Epidermal melanocyte (primary cell): ENCODE data around the gene MAN1A1.

Experiments
- DNase-seq: peaks from one replicate; pipeline ENCODE4 v3.0.0; 2011; ENCODE audit warnings: low spot score; ENCODE audit not compliant: insufficient read length

Gene MAN1A1

GRCh38 chr6:119148098-119148824 lies 201.3 kb downstream of the MAN1A1 start:
- DNase-seq = peak; percentile 72

GRCh38 chr6:119147101-119148053 lies 202.2 kb downstream of the MAN1A1 start:
- DNase-seq = peak; percentile 48

DNA sequence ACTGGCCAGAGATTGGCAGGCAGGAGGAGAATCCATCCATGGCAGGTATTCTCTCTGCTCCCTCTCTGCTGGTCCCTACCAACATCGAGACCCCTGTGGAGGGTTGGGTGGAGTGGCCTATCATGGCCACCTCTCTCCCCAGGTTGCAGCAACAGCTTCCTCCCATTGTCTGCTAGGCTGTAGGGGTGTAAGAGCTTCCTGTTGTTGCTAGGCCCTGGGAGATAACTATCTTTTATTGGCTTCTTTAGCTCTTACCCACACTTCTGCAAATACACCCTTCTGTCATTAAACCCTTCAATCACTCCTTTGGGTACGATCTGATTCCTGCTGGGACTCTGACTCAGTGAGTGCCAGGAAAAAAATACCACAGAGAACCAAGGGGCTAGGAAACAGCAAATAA lies 204.4 kb downstream of the MAN1A1 start:
- DNase-seq = no peak

DNA sequence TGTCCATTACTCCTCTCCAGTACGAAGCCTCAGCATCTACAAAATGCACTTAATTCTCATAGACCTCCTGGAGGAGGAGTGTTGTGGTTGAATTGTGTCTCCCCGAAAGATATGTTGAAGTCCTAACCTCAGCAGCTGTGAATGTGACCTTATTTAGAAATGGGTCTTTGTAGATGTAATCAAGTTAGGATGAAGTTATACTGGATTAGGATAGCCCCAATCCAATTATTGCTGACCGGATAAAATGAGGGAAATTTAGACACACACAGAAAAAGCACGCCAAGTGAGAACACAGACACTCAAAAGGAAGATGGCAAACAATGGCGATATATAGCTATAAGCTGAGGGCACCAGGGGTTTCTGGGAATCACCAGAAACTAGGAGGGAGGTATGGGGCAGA lies 206.9 kb downstream of the MAN1A1 start:
- DNase-seq = no peak

GRCh38 chr6:119142041-119142440 lies 207.5 kb downstream of the MAN1A1 start:
- no peak for DNase-seq

DNA sequence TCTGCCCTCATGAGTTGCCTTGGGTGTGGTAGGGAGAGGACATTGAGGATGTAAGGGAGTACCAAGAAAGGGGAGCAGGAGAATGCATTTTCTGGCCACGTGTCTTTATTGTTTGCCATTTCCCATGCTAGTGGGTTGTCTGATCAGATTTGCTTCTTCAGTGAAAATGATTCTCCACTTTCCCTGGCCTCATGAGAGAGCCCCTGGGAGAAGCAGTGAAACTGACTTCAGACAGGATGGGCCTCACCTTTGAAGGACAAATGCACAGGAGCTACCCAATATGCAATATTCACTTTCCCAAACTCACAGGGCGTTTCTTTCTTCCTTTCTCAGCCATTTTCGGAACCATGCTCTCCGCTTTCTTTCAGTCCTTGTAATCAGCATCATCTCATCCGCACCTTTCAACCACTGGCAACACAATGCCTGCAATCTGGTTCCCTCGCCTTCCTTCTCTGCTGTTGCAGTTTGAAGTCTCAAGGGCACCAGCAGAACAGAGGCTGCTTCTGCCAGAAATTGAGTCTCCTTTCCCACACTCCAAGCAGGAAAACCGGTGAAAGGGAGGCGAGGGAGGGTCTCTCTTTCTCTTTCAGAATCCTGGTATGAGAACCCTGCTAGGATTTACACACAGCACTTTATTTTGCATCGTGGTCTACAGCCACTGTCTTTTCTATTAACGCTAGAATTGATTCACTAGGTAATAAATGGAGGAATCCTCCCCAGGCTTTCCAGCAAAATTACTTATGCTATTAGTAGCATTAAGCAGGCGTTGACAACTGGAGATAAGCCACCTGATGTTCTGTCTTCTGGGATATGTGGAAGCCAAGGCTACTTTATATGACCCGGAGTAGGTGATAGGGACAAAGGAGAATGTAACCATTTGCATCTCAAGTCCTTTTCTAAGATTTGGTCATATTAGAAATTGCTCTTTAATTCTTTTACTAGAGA lies 209.1 kb downstream of the MAN1A1 start:
- no peak for DNase-seq

- DNase-seq = no peak
Observed at GRCh38 chr6:119138906-119139541, 210.5 kb downstream of the MAN1A1 start.

DNA sequence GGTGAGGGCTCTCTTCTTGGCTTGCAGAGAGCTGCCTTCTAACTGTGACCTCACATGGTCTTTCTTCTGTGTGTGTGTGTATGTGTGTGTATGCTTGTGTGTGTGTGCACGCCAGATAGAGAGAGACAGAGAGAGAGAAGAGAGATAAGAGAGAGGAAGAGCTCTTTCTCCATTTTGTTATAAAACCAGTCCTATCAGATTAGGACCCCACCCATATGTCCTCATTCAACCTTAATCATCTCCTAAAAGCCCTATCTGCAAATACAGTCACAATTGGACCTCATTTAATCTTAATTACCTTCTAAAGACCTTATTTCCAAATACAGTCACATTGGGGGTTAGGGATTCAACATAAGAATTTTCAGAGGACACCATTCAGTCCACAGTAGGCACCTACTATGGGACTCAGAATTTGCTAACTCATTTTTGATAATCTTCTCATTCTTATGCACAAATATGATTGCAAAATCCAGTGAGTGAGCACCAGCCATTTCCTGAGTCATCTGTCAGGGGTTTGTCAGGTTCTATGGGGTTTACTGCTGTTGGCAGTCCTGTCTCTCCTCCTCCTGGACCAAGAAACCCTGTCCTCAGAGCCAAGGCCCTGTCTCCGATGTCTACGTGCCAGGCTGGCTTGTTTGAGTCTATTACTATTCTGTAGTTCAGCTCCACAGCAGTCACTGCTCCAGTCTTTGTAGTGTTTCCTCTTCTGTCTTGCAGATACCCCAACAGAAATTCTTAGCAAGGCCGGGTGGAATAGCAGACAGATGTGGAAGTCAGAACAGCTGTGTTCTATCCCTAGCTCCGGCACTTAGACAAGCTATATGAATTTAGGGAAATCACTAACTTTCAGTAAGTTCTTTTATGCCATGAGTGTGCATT lies 212.1 kb downstream of the MAN1A1 start:
- no peak for DNase-seq

DNA sequence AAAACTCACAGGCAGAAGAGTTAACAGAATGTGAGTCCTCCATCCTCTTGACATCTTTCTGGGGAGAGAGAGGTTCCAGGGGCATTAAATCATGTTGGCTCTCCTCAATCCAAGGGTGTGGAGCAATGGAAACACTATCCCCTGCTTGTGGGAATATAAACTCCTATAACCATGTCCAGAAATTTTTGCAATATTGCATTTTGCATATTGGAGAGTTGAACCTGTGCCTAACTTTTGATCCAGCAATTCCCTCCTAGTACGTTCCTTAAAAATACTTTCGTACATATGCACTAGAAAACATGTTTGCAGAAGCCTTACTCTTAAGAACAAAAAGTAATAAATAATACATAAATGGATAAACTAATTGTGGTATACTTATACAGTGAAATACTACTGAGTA lies 214.8 kb downstream of the MAN1A1 start:
- no peak for DNase-seq

- DNase-seq = no peak
Observed at GRCh38 chr6:119133400-119133799, 216.2 kb downstream of the MAN1A1 start.

GRCh38 chr6:119132261-119132981 lies 217.1 kb downstream of the MAN1A1 start:
- no peak for DNase-seq

DNA sequence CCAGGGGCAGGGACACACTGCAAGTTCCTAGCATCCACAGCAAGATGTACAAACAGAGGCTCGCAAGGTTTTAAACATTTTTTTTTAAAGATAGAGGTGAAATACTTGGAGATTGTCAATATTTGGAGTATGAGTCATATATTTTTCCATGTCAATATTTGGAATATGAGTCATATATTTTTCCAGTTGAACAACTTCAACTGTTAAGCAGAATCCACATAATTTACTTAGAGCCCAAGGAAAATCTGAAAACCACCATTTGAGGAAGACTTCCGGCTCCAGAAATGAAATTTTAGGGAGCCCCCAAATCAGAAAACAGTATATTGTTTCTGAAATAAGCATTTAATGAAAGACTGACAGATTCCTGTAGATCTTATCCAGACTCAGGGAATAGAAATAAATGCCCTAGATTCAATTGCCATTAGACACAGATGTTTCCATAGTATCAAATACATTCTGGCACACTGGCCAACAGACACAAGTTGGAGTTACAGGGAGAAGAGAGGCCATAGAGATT lies 219.5 kb downstream of the MAN1A1 start:
- DNase-seq = no peak

GRCh38 chr6:119129148-119129967 lies 220.2 kb downstream of the MAN1A1 start:
- DNase-seq = peak; percentile 42

- no peak for DNase-seq
Observed at GRCh38 chr6:119128252-119128912, 221.2 kb downstream of the MAN1A1 start.

DNA sequence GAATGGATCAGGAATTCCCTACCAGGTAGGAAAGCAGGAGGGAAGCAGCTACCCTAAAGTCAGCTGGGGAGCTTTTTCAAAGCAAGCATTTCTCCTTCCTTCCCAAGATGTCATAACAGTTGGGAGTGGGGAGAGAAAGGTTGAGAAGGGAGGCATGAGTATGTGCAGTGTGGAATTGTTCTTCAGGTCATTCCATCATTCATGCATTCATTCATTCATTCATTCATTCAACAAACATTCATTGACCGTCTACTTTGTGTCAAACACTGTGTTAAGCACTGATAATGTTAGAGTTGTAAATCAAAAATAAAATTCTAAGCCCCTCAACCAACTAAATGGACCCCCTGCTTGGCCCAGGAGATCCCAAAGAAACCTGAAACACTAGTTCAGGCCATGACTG lies 221.9 kb downstream of the MAN1A1 start:
- DNase-seq = no peak
